Gastrocnemius medialis (tissue), 4 donors: ENCODE data around the gene KCTD7. TPM values are rescaled to one million over a fixed set of nuclear protein-coding genes. Genes with fewer than 3 reads are reported as not detected.
"Not testable (repeated sequence)": the region's sequence is repeated elsewhere in the genome, so short reads cannot be mapped to it uniquely, and the experiment has no call there.

Experiments used
- ATAC-seq, 2 donors: fragments of 150-250 bp; one replicate each; pipeline ENCODE4 v1.9.1; 2016
- DNase-seq, 2 donors: peaks; one replicate each; pipeline ENCODE4 v3.0.0-alpha.2; 2019
- H3K27ac ChIP-seq, 4 donors: fragments of 200-600 bp; sonication (generic); 1 replicate in 1 of 4; 2 replicates in 3 of 4; pipeline ENCODE4 v1.5.1; 2016 to 2018; ENCODE audit warnings: mild to moderate bottlenecking in 2 of 4, moderate library complexity in 1 of 4
- H3K27me3 ChIP-seq, 3 donors: fragments of 200-600 bp; sonication (generic) in 2 of 3; 1 replicate in 1 of 3; 2 replicates in 2 of 3; pipeline versions ENCODE4 v1.5.1 to v1.6.0; 2016 to 2019; ENCODE audit warnings: mild to moderate bottlenecking in 1 of 3, moderate library complexity in 1 of 3
- H3K36me3 ChIP-seq, 2 donors: fragments of 200-600 bp; sonication (generic) in 1 of 2; one replicate each; pipeline ENCODE4 v1.5.1; 2017 to 2018
- H3K4me1 ChIP-seq, 2 donors: fragments of 200-600 bp; sonication (generic) in 1 of 2; one replicate each; pipeline ENCODE4 v1.5.1; 2016 to 2017; ENCODE audit warnings: mild to moderate bottlenecking in 2 of 2
- H3K4me3 ChIP-seq, 4 donors: fragments of 200-600 bp; sonication (generic) in 3 of 4; 1 replicate in 1 of 4; 2 replicates in 3 of 4; pipeline ENCODE4 v1.5.1; 2016 to 2019; ENCODE audit warnings: mild to moderate bottlenecking in 2 of 4
- H3K9me3 ChIP-seq, 3 donors: fragments of 200-600 bp; sonication (generic) in 2 of 3; 1 replicate in 1 of 3; 2 replicates in 2 of 3; pipeline ENCODE4 v1.5.1; 2016 to 2019
- CTCF ChIP-seq, 5 experiments: fragments of 450-650 bp in 3 of 5; fragments of 200-600 bp in 2 of 5; sonication (generic) in 2 of 5; IDR thresholded peaks in 4 of 5; conservative IDR thresholded peaks in 1 of 5; 1 replicate in 4 of 5; 2 replicates in 1 of 5; pipeline ENCODE4 v1.5.1; 2016 to 2019; ENCODE audit warnings: antibody characterized with exemption in 5 of 5, mild to moderate bottlenecking in 3 of 5, moderate library complexity in 3 of 5
- POLR2A ChIP-seq, 2 donors: fragments of 450-650 bp; IDR thresholded peaks; one replicate each; pipeline ENCODE4 v1.6.1; 2017; ENCODE audit warnings: antibody characterized with exemption in 2 of 2, mild to moderate bottlenecking in 2 of 2, moderate library complexity in 2 of 2
- in situ Hi-C, 4 donors: fragments of 200-750 bp; cut with MboI; loops; one replicate each; pipeline versions ENCODE4 v1.15.0 to v1.8.0; 2017; ENCODE audit warnings: low sequenced_read_pairs in 4 of 4
- intact Hi-C: fragments of 100-400 bp; cut with DNase I; formaldehyde crosslinking; loops from one replicate; pipeline ENCODE4 v1.15.1; 2023; ENCODE audit warnings: low total_unique reads
- total RNA-seq, 4 donors: library from RNA; depleted of rRNA; stranded (reverse); fragments of >200 nt; gene quantifications; one replicate each; pipeline versions ENCODE4 v1.1.0 to v1.2.3, GENCODE V29; 2016

The KCTD7 gene
- total RNA-seq, 4 donors from 2014 or later = 3.0 to 6.0 (median 5.5) TPM

DNA sequence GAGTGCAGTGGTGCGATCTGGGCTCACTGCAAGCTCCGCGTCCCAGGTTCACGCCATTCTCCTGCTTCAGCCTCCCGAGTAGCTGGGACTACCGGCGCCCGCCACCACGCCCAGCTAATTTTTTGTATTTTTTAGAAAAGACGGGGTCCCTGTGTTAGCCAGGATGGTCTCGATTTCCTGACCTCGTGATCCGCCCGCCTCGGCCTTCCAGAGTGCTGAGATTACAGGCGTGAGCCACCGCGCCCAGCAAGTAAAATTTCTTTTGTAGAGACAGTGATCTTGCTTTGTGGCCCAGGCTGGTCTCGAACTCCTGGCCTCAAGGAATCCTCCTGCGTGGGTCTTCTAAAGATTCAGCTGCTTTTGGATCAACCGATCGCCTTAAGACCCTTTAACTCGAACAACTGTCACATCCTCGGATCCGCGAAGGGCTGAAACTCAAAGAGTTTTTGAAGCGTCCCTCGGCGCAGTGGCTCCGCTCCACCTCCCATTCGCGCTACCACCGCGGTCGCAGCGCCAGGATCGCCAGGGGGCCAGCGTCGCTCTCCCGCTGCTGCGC is 25.1 kb downstream of the KCTD7 start:
- intact Hi-C loops = loop anchor here (1.0 to 10.0 kb wide), 5 partner anchors 25 to 191 kb away; partner anchors contain the start of genes KCTD7 and RABGEF1
- DNase-seq, H3K36me3 ChIP-seq, ATAC-seq, H3K27me3 ChIP-seq, in situ Hi-C loops, H3K9me3 ChIP-seq: not testable (repeated sequence)
- Histone ChIP-seq H3K4me3 (peak overlapping the region; percentile 81 to 99 (median 87)), H3K27ac (peak overlapping the region; percentile 89 to 100 (median 99)), H3K4me1 (peaks cover 11 to 13% of the 10 kb centered on the region in 2 donors)
- peak in 2 of 5 experiments; percentile 12 to 32 for TF ChIP-seq CTCF (IDR thresholded peaks at IDR 0.05 in 4 of 5, conservative IDR thresholded peaks at IDR 0.05 in 1 of 5)

- intact Hi-C loops = loop anchor here (1.0 to 10.0 kb wide), 5 partner anchors 26 to 190 kb away; partner anchors contain the start of genes KCTD7 and RABGEF1
Observed at GRCh38 chr7:66654275-66655112, 25.8 kb downstream of the KCTD7 start.

GRCh38 chr7:66655113-66655806 is 26.6 kb downstream of the KCTD7 start:
- Histone ChIP-seq H3K4me1 (peaks cover 11 to 13% of the 10 kb centered on the region in 2 donors), H3K27ac (peak overlapping the region; percentile 89 to 100 (median 99)), H3K4me3 (peak overlapping the region; percentile 81 to 99 (median 87))
- TF ChIP-seq CTCF (IDR thresholded peaks at IDR 0.05 in 4 of 5, conservative IDR thresholded peaks at IDR 0.05 in 1 of 5) = peak in 1 of 5 experiments; percentile 14
- H3K36me3 ChIP-seq, H3K27me3 ChIP-seq, in situ Hi-C loops, H3K9me3 ChIP-seq: not testable (repeated sequence)
- DNase-seq (peak; percentile 37 to 52), ATAC-seq (peak; percentile 43 to 59)
- intact Hi-C loops = loop anchor here (2.0 to 10.0 kb wide), 2 partner anchors 86 to 160 kb away; partner anchors contain the start of gene RABGEF1

More at GRCh38 chr7:66654275-66655112, 25.8 kb downstream of the KCTD7 start:
- peak overlapping the region; percentile 89 to 100 (median 99) for H3K27ac ChIP-seq
- peak overlapping the region; percentile 81 to 99 (median 87) for H3K4me3 ChIP-seq
- TF ChIP-seq CTCF (IDR thresholded peaks at IDR 0.05 in 4 of 5, conservative IDR thresholded peaks at IDR 0.05 in 1 of 5) = no peak
- TF ChIP-seq POLR2A (IDR thresholded peaks at IDR 0.05) = peak; percentile 97 to 99
- ATAC-seq = peak; percentile 97
- peak; percentile 95 to 97 for DNase-seq
- in situ Hi-C loops = no loop called here
- peaks cover 11 to 13% of the 10 kb centered on the region in 2 donors for H3K4me1 ChIP-seq
- H3K9me3 ChIP-seq = no peaks in the 10 kb centered on the region
- no peaks in the 10 kb centered on the region for H3K27me3 ChIP-seq
- no peaks in the 10 kb centered on the region for H3K36me3 ChIP-seq

GRCh38 chr7:66655826-66656485 is 27.3 kb downstream of the KCTD7 start:
- Histone ChIP-seq H3K4me3 (peak overlapping the region; percentile 81 to 99 (median 87)), H3K4me1 (peaks cover 11 to 13% of the 10 kb centered on the region in 2 donors), H3K27ac (peak overlapping the region in 3 of 4 donors; percentile 99 to 100 (median 99))
- H3K36me3 ChIP-seq, H3K9me3 ChIP-seq, ATAC-seq, DNase-seq, in situ Hi-C loops, H3K27me3 ChIP-seq: not testable (repeated sequence)
- intact Hi-C loops = loop anchor here (1.0 to 10.0 kb wide), 3 partner anchors 25 to 161 kb away; partner anchors contain the start of gene RABGEF1
